BLaER1 treated with 17β-estradiol and CSF1 and Interleukin-3, amounts not matched to agents 10 nM and 100 nM (cell line): Measurements from ENCODE around the gene CENPO.
"Not testable (repeated sequence)": the region's sequence is repeated elsewhere in the genome, so short reads cannot be mapped to it uniquely, and the experiment has no call there.

ENCODE experiments used
- H3K27ac ChIP-seq, 11 experiments: shearing (Covaris generic); formaldehyde crosslinking; 2 replicates each; pipeline ENCODE4 v1.8.1; 2022
- H3K27me3 ChIP-seq, 11 experiments: shearing (Covaris generic); formaldehyde crosslinking; 2 replicates each; pipeline ENCODE4 v1.8.1; 2022
- H3K36me3 ChIP-seq, 11 experiments: shearing (Covaris generic); formaldehyde crosslinking; 2 replicates each; pipeline ENCODE4 v1.8.1; 2022
- H3K4me1 ChIP-seq, 10 experiments: shearing (Covaris generic); formaldehyde crosslinking; 2 replicates each; pipeline ENCODE4 v1.8.1; 2022
- H3K4me2 ChIP-seq, 11 experiments: shearing (Covaris generic); formaldehyde crosslinking; 2 replicates each; pipeline ENCODE4 v1.8.1; 2022
- H3K4me3 ChIP-seq, 10 experiments: shearing (Covaris generic); formaldehyde crosslinking; 2 replicates each; pipeline ENCODE4 v1.8.1; 2022
- H3K9ac ChIP-seq, 11 experiments: shearing (Covaris generic); formaldehyde crosslinking; 2 replicates each; pipeline ENCODE4 v1.8.1; 2022
- H3K9me3 ChIP-seq, 11 experiments: shearing (Covaris generic); formaldehyde crosslinking; replicated peaks in 1 of 11; 2 replicates each; pipeline ENCODE4 v1.8.1; 2022
- H4K20me1 ChIP-seq, 11 experiments: shearing (Covaris generic); formaldehyde crosslinking; 2 replicates each; pipeline ENCODE4 v1.8.1; 2022
- Cebpa-rat ChIP-seq, 11 experiments: shearing (Covaris generic); IDR thresholded peaks; 2 replicates each; pipeline ENCODE4 v1.8.1; 2022

CENPO gene

DNA sequence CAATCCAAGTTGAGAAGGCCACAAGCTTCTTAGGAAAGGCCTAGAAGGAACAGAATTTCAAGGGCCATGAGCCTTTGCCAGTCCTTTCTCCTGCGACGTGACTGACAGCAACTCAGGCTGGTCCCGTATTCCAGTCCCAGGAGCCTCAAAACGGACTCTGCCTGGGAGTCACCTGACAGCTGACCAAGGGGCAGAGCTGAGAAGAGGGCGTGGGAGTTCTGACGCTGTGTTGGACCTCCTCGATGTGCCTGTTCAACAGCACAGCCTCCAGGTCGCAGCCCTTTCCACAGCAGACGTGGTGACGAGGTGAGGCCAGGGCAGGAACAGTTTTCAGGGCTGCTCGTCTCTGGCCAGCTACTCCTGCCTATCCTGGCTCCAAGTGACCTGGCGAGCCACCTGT lies 37.6 kb downstream of the CENPO start:
- Histone ChIP-seq H3K36me3 (peaks cover 16 to 55% (median 41%) of the 10 kb centered on the region in 11 experiments; a peak in 21 of 22 replicates), H3K4me2 (no peak overlapping the region)
- TF ChIP-seq Cebpa-rat (IDR thresholded peaks at IDR 0.05) = no peak

DNA sequence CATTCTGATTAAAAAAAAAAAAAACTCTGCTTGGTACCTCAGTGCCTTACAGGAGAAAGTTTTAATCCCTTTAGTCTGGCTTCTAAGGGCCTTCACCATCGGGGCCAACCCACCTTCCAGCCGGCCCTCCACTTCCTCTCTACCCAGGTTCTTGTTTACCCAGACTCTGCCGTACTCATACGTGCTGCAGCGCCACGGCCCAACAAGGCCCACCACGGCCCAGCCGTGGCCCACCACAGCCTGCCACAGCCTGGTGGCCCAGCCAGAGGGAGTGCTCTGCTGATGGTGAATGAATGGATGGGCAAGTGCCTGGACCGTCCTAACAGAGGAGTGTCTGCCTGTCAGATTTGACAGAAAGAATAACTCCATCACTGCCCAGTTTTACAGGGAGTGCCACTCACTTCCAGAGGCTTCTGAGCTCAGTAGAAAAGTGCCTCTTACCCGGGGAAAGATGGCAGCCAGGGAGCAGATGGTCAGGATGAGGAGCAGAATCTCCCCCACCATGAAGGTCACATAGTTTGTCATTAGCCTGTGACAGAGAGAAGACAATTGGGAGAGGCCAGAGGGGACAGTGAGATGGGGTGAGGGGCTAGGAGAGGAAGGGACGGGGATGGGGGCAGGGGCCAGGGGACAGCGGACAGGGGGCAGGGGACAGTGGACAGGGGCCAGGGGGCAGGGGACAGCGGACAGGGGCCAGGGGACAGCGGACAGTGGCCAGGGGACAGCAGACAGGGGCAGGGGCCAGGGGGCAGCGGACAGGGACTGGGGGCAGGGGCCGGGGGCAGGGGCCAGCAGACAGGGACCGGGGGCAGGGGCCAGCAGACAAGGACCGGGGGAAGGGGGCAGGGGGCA lies 38.2 kb downstream of the CENPO start:
- TF ChIP-seq Cebpa-rat (IDR thresholded peaks at IDR 0.05) = no peak
- Histone ChIP-seq H3K9ac (no peak overlapping the region), H3K9me3 (no peaks in the 10 kb centered on the region)

More for the DNA sequence above, 37.6 kb downstream of the CENPO start:
- Histone ChIP-seq H3K9ac (no peak overlapping the region), H3K4me1 (peaks cover 0 to 27% (median 17%) of the 10 kb centered on the region in 10 experiments; a peak in 18 of 20 replicates), H3K27me3 (no peaks in the 10 kb centered on the region), H3K27ac (no peak overlapping the region), H3K9me3 (no peaks in the 10 kb centered on the region), H3K4me3 (no peak overlapping the region), H4K20me1 (peaks cover 0 to 49% (median 6%) of the 10 kb centered on the region in 11 experiments; a peak in 12 of 22 replicates)

DNA sequence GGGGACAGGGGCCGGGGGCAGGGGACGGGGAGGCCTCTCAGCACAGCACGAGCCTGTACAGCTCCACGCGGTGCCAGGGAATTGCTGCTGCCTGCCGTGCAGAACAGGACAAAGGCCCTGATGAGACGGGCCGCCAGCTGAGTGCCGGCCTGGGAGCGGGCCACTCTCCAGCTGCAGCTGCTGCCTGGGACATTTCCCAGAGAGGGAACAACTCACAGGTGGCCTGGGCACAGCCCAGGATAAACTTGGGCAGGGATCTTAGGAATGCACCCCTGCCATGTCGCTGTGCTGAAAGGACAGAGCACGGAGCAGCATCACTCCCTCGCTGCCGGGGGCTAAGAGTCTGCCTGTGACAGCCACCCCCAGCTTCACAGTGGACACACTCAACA lies 38.8 kb downstream of the CENPO start:
- peaks cover 0 to 39% (median 5%) of the 10 kb centered on the region in 11 experiments; a peak in 12 of 22 replicates for H4K20me1 ChIP-seq
- no peak overlapping the region for H3K4me2 ChIP-seq
- no peak for TF ChIP-seq Cebpa-rat (IDR thresholded peaks at IDR 0.05)
- no peak overlapping the region for H3K27ac ChIP-seq
- peaks cover 0 to 17% (median 7%) of the 10 kb centered on the region in 10 experiments; a peak in 11 of 20 replicates for H3K4me1 ChIP-seq
- no peak overlapping the region for H3K4me3 ChIP-seq
- H3K27me3 ChIP-seq = no peaks in the 10 kb centered on the region
- H3K36me3 ChIP-seq = peaks cover 22 to 60% (median 50%) of the 10 kb centered on the region in 11 experiments
- no peaks in the 10 kb centered on the region for H3K9me3 ChIP-seq
- H3K9ac ChIP-seq = no peak overlapping the region

More for the DNA sequence above, 38.2 kb downstream of the CENPO start:
- Histone ChIP-seq H3K27me3 (no peaks in the 10 kb centered on the region), H3K27ac (no peak overlapping the region), H3K4me1 (peaks cover 0 to 20% (median 10%) of the 10 kb centered on the region in 10 experiments; a peak in 16 of 20 replicates), H3K4me3 (no peak overlapping the region), H3K36me3 (peaks cover 17 to 55% (median 44%) of the 10 kb centered on the region in 11 experiments), H4K20me1 (peaks cover 0 to 42% (median 6%) of the 10 kb centered on the region in 11 experiments; a peak in 12 of 22 replicates), H3K4me2 (no peak overlapping the region)

DNA sequence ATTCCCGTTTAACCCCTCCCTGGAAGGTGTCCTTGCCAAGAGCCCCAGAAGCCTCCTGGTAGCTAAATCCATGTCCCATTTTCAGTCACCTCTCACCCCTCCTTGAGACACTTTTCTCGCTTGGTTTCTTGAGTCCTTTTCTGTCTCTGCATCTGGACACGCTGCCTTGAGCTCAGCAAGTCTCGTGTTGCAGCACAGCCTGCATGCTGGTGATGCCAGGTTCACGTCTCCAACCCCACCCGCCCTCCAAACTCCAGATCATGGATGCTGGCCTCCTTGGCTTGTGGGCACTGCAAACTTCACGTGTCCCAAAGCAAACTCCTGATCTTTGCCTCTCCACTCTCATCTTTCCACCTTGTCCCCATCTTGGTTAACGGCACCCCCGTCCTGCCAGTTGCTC lies 39.3 kb downstream of the CENPO start:
- Histone ChIP-seq H3K36me3 (peaks cover 22 to 60% (median 55%) of the 10 kb centered on the region in 11 experiments), H3K27ac (no peak overlapping the region), H3K4me1 (peaks cover 0 to 13% (median 5%) of the 10 kb centered on the region in 10 experiments; a peak in 10 of 20 replicates), H3K27me3 (no peaks in the 10 kb centered on the region), H3K9ac (no peak overlapping the region), H3K4me3 (no peak overlapping the region), H4K20me1 (peaks cover 0 to 34% (median under 1%) of the 10 kb centered on the region in 11 experiments; a peak in 9 of 22 replicates), H3K9me3 (no peaks in the 10 kb centered on the region), H3K4me2 (no peak overlapping the region)
- no peak for TF ChIP-seq Cebpa-rat (IDR thresholded peaks at IDR 0.05)

DNA sequence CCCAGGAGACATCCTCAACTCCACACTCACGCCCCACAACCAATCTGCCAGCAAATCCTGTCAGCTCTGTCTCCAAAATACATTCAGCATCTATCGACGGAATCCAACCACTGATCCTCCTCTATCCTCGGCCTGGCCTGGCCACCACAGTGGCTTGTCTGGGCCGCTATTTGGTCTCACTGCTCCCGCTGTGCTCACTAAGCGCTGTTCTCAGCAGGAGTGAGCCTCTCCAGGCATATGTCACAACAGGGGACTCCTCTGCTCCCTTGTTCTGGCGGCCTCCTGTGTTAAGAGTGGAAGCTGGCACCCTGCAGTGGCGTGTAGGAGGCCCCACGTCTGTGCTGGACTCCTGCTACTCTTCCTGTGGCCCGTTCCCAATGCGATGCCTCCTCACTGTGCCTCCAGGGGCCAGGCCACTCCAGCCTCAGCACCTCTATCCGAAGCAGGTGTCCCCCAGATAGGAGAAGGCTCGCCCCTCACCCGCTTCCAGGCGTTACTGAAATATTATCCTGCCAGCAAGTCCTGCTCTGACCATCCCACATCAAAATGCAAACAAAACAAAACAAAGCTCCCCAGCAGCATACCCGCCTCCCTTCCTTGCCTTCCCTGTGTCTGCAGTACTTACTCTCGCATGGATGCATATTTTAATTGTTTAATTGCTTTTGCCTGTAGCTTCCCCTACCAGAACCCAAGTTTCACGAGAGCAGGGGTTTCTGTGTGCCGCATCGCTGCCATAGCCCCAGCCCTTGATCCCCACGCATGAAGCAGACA lies 39.9 kb downstream of the CENPO start:
- Histone ChIP-seq H3K27ac (no peak overlapping the region), H3K4me3 (no peak overlapping the region), H3K4me1 (peaks cover 0 to 12% (median 4%) of the 10 kb centered on the region in 10 experiments; a peak in 9 of 20 replicates), H3K36me3 (peaks cover 22 to 63% (median 57%) of the 10 kb centered on the region in 11 experiments), H3K27me3 (no peaks in the 10 kb centered on the region), H3K9ac (no peak overlapping the region), H3K9me3 (no peaks in the 10 kb centered on the region), H3K4me2 (no peak overlapping the region), H4K20me1 (peaks cover 0 to 30% (median 0%) of the 10 kb centered on the region in 11 experiments; a peak in 6 of 22 replicates)
- TF ChIP-seq Cebpa-rat (IDR thresholded peaks at IDR 0.05) = no peak

DNA sequence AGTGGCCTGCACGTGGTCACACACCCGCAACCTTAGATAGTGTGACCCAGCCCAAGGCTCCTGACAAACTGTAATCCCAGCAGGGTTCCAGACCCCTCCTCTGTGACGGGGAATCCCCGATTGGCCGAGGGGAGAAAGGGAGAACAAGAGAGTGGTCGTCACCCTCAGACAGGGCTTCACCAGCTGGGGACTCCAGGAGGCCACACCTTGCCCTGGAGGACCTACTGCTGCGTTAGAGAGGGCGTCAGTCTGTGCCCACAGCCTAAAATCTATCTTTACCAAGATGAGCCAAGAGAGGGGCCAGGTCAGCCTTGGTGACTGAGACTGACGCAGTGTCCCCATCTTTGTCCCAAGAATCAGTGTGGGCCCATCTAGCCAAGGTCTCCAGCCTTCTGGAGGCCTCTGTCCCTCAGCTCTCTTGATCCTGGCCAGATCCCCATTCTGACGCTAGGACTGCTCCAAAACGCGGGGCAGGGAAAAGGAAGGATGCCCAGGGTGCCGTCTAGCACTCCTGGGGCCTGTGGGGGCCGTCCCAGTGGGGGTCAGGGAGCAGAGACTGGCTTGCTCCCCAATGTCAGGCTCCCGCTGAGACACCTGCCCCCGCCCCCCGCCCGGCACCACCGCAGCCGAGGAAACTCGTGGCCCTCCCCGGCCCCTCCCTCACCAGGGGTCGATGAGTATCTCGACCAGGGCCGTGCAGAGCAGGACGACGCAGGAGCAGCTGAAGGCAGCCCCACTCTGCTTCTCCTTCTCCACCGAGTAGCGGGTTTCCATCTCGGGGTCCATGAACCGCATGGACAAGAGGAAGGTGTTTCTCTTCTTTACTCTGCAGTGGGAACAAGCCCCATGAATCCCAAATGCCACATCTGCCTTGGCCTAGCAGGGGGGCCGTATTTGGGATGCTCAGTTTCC lies 40.9 kb downstream of the CENPO start:
- Histone ChIP-seq H4K20me1 (peaks cover 0 to 24% (median 0%) of the 10 kb centered on the region in 11 experiments; a peak in 2 of 22 replicates), H3K4me3 (no peak overlapping the region), H3K9me3 (no peaks in the 10 kb centered on the region), H3K36me3 (peaks cover 22 to 70% (median 61%) of the 10 kb centered on the region in 11 experiments), H3K27me3 (no peaks in the 10 kb centered on the region), H3K4me1 (peaks cover 0 to 12% (median 6%) of the 10 kb centered on the region in 10 experiments; a peak in 7 of 20 replicates), H3K4me2 (no peak overlapping the region), H3K9ac (no peak overlapping the region), H3K27ac (no peak overlapping the region)
- no peak for TF ChIP-seq Cebpa-rat (IDR thresholded peaks at IDR 0.05)

DNA sequence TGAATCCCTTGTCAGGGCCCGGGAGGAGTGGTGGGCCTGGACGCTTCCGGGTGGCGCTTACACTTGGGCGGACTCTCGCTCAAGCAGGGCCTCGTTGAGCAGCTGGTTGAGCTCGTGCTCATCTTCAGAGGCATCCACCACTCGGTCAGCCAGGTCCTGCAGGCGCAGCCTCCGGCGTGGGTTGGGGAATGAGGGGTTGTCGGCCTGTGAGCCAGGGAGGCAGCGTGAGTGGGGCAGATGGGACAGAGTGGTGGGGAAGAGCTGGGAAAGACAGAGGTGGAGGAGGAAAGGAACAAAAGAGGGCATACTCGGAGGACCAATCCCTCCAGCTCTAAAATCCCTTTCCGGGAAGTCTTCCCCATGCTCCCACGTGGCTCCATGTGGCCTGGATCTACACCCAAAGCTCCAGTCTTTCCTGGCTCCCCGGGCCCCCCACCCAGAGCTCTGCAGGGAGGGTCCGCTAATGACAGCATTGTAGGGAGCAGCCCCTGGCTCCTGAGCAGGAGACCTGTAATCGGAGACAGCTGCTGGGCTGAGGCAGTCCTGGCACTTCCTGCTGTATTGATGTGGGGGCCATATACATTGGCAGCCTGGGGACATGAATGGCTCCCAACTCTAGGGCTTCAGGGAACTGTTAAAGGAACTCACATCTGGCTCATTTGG lies 41.6 kb downstream of the CENPO start:
- no peak overlapping the region for H3K4me3 ChIP-seq
- peaks cover 22 to 78% (median 69%) of the 10 kb centered on the region in 11 experiments for H3K36me3 ChIP-seq
- H3K27ac ChIP-seq = no peak overlapping the region
- peaks cover 0 to 24% (median 0%) of the 10 kb centered on the region in 11 experiments; a peak in 2 of 22 replicates for H4K20me1 ChIP-seq
- no peak overlapping the region for H3K9ac ChIP-seq
- no peaks in the 10 kb centered on the region for H3K9me3 ChIP-seq
- H3K4me2 ChIP-seq = no peak overlapping the region
- no peaks in the 10 kb centered on the region for H3K27me3 ChIP-seq
- TF ChIP-seq Cebpa-rat (IDR thresholded peaks at IDR 0.05) = no peak
- H3K4me1 ChIP-seq = peaks cover 0 to 12% (median 6%) of the 10 kb centered on the region in 10 experiments; a peak in 7 of 20 replicates

DNA sequence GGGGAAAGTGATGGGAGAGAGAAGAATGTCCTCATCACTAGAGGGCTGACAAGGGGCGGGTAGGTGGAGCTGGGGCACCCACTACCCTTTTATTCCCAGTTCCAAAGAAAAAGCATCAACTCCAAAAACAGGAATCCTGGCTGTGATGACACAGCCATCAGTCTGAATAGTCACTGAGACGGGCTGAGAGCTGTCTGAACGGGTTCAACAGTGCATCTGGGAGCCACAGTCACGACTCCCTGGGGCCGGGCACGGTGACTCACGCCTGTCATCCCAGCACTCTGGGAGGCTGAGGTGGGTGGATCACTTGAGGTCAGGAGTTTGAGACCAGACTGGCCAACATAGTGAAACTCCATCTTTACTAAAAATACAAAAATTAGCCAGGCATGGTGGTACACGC lies 42.2 kb downstream of the CENPO start:
- peaks cover 25 to 82% (median 72%) of the 10 kb centered on the region in 11 experiments for H3K36me3 ChIP-seq
- H3K27ac ChIP-seq = not testable (repeated sequence)

More for the DNA sequence above, 42.2 kb downstream of the CENPO start:
- H3K4me3 ChIP-seq, H3K9me3 ChIP-seq, H3K9ac ChIP-seq, H3K27me3 ChIP-seq, H3K4me2 ChIP-seq: not testable (repeated sequence)
- H3K4me1 ChIP-seq = peaks cover 0 to 12% (median 6%) of the 10 kb centered on the region in 10 experiments; a peak in 7 of 20 replicates
- H4K20me1 ChIP-seq = peaks cover 0 to 24% (median 0%) of the 10 kb centered on the region in 11 experiments; a peak in 3 of 22 replicates
